Lower leg skin (tissue), 4 donors: ENCODE measurements around the gene TPM2. TPM values are rescaled to one million over a fixed set of nuclear protein-coding genes. Genes with fewer than 3 reads are reported as not detected.

Experiments
- DNase-seq, 2 donors: peaks; one replicate each; pipeline ENCODE4 v3.0.0-alpha.2; 2019; ENCODE audit warnings: low spot score in 2 of 2
- H3K4me3 ChIP-seq: fragments of 200-600 bp; sonication (generic); 2 replicates; pipeline ENCODE4 v1.5.1; 2017; ENCODE audit warnings: mild to moderate bottlenecking, low read depth; ENCODE audit not compliant: poor library complexity, severe bottlenecking
- CTCF ChIP-seq, 3 donors: fragments of 450-650 bp; IDR thresholded peaks; one replicate each; pipeline ENCODE4 v1.5.1; 2016; ENCODE audit warnings: antibody characterized with exemption in 3 of 3, mild to moderate bottlenecking in 3 of 3, moderate library complexity in 2 of 3
- POLR2A ChIP-seq, 2 donors: fragments of 450-650 bp; IDR thresholded peaks; one replicate each; pipeline ENCODE4 v1.6.1; 2016 to 2017; ENCODE audit warnings: antibody characterized with exemption in 2 of 2, mild to moderate bottlenecking in 1 of 2, moderate library complexity in 1 of 2
- WGBS, 2 donors: methylation state at CpG; one replicate each; pipeline ENCODE4 v1.1.5; 2018; 5-methylcytosine and 5-hydroxymethylcytosine counted together
- intact Hi-C: fragments of 100-400 bp; cut with DNase I; formaldehyde crosslinking; loops from one replicate; pipeline ENCODE4 v1.15.0; 2023; ENCODE audit warnings: low total_unique reads
- total RNA-seq, 4 donors: library from RNA; depleted of rRNA; stranded (reverse); fragments of >200 nt; gene quantifications; one replicate each; pipeline ENCODE4 v1.1.0, GENCODE V29; 2016

TPM2 gene
- total RNA-seq, 4 donors from 2014 or later, result 36.3 to 190 (median 68.6) TPM

- WGBS, 2 donors, result 28 to 31% methylated on average over 6 of the region's 6 CpGs
- TF ChIP-seq POLR2A (IDR thresholded peaks at IDR 0.05) (no peak), CTCF (IDR thresholded peaks at IDR 0.05) (no peak)
- no peak overlapping the region for H3K4me3 ChIP-seq
- intact Hi-C loops, result loop anchor here (10.0 kb wide), 1 partner anchor 55 kb away; the partner anchor contains the start of gene CA9
- peak in 1 of 2 donors; percentile 49 for DNase-seq
Measured at GRCh38 chr9:35729700-35730485, 40.2 kb upstream of the TPM2 start.

GRCh38 chr9:35729101-35729500, 39.4 kb upstream of the TPM2 start:
- WGBS, 2 donors, result 61 to 78% methylated on average over 3 of the region's 3 CpGs
- intact Hi-C loops, result loop anchor here (10.0 kb wide), 1 partner anchor 54 kb away; the partner anchor contains the start of gene CA9
- TF ChIP-seq POLR2A (IDR thresholded peaks at IDR 0.05), result no peak
- TF ChIP-seq CTCF (IDR thresholded peaks at IDR 0.05), result no peak
- H3K4me3 ChIP-seq, result no peak overlapping the region
- DNase-seq, result no peak

- TF ChIP-seq CTCF (IDR thresholded peaks at IDR 0.05) (no peak), POLR2A (IDR thresholded peaks at IDR 0.05) (no peak)
- WGBS, 2 donors, result 21 to 26% methylated on average over 10 of the region's 10 CpGs
- intact Hi-C loops, result loop anchor here (10.0 kb wide), 1 partner anchor 54 kb away; the partner anchor contains the start of gene CA9
- H3K4me3 ChIP-seq, result no peak overlapping the region
- DNase-seq, result peak; percentile 67 to 91
Measured at GRCh38 chr9:35728041-35728971, 38.6 kb upstream of the TPM2 start.

GRCh38 chr9:35727676-35728040, 37.9 kb upstream of the TPM2 start:
- no peak for TF ChIP-seq POLR2A (IDR thresholded peaks at IDR 0.05)
- TF ChIP-seq CTCF (IDR thresholded peaks at IDR 0.05), result no peak
- no peak overlapping the region for H3K4me3 ChIP-seq
- DNase-seq, result no peak
- 56 to 61% methylated on average over 5 of the region's 5 CpGs for WGBS, 2 donors
- intact Hi-C loops, result loop anchor here (10.0 kb wide), 1 partner anchor 53 kb away; the partner anchor contains the start of gene CA9

- 49 to 66% methylated on average over 3 of the region's 3 CpGs for WGBS, 2 donors
- DNase-seq, result no peak
- no peak overlapping the region for H3K4me3 ChIP-seq
- intact Hi-C loops, result loop anchor here (10.0 kb wide), 1 partner anchor 52 kb away; the partner anchor contains the start of gene CA9
- TF ChIP-seq POLR2A (IDR thresholded peaks at IDR 0.05), result no peak
- no peak for TF ChIP-seq CTCF (IDR thresholded peaks at IDR 0.05)
Measured at GRCh38 chr9:35726931-35727330, 37.2 kb upstream of the TPM2 start.
